Measurements from ENCODE around the gene C1orf232.

GRCh38 chr1:26124418-26125331 lies 44.1 kb downstream of the C1orf232 start:
- TF ChIP-seq, protein P1, sequence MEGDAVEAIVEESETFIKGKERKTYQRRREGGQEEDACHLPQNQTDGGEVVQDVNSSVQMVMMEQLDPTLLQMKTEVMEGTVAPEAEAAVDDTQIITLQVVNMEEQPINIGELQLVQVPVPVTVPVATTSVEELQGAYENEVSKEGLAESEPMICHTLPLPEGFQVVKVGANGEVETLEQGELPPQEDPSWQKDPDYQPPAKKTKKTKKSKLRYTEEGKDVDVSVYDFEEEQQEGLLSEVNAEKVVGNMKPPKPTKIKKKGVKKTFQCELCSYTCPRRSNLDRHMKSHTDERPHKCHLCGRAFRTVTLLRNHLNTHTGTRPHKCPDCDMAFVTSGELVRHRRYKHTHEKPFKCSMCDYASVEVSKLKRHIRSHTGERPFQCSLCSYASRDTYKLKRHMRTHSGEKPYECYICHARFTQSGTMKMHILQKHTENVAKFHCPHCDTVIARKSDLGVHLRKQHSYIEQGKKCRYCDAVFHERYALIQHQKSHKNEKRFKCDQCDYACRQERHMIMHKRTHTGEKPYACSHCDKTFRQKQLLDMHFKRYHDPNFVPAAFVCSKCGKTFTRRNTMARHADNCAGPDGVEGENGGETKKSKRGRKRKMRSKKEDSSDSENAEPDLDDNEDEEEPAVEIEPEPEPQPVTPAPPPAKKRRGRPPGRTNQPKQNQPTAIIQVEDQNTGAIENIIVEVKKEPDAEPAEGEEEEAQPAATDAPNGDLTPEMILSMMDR (IDR thresholded peaks at IDR 0.05 in 2 of 3, conservative IDR thresholded peaks at IDR 0.05 in 1 of 3; ENCODE audit: insufficient read depth in 2 of 3, low read depth in 1 of 3, low read length in 3 of 3) = no peak
- TF ChIP-seq, protein P2, sequence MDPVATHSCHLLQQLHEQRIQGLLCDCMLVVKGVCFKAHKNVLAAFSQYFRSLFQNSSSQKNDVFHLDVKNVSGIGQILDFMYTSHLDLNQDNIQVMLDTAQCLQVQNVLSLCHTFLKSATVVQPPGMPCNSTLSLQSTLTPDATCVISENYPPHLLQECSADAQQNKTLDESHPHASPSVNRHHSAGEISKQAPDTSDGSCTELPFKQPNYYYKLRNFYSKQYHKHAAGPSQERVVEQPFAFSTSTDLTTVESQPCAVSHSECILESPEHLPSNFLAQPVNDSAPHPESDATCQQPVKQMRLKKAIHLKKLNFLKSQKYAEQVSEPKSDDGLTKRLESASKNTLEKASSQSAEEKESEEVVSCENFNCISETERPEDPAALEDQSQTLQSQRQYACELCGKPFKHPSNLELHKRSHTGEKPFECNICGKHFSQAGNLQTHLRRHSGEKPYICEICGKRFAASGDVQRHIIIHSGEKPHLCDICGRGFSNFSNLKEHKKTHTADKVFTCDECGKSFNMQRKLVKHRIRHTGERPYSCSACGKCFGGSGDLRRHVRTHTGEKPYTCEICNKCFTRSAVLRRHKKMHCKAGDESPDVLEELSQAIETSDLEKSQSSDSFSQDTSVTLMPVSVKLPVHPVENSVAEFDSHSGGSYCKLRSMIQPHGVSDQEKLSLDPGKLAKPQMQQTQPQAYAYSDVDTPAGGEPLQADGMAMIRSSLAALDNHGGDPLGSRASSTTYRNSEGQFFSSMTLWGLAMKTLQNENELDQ (CRISPR knock-in tag; IDR thresholded peaks at IDR 0.05; ENCODE audit: borderline replicate concordance) = no peak
- TF ChIP-seq ZFX (CRISPR knock-in tag; IDR thresholded peaks at IDR 0.05) (no peak; the same call in 1 of the 2 replicates), RAD21 (CRISPR knock-in tag; conservative IDR thresholded peaks at IDR 0.05 in 1 of 2, IDR thresholded peaks at IDR 0.05 in 1 of 2) (no peak), ZBTB12 (CRISPR knock-in tag; IDR thresholded peaks at IDR 0.05) (no peak), NRF1 (conservative IDR thresholded peaks at IDR 0.05 in 1 of 2, IDR thresholded peaks at IDR 0.05 in 1 of 2) (no peak), HMG20B (CRISPR knock-in tag; IDR thresholded peaks at IDR 0.05) (no peak), CC2D1A (IDR thresholded peaks at IDR 0.05) (no peak), NR4A1 (CRISPR knock-in tag; IDR thresholded peaks at IDR 0.05) (no peak), NR4A1 (tag; IDR thresholded peaks at IDR 0.05) (peak; percentile 91), ZNF212 (CRISPR knock-in tag; IDR thresholded peaks at IDR 0.05) (no peak), CEBPB (tag; IDR thresholded peaks at IDR 0.05) (no peak), MXI1 (IDR thresholded peaks at IDR 0.05; ENCODE audit: low read depth, low read length) (no peak)
- TF ChIP-seq, protein P3, sequence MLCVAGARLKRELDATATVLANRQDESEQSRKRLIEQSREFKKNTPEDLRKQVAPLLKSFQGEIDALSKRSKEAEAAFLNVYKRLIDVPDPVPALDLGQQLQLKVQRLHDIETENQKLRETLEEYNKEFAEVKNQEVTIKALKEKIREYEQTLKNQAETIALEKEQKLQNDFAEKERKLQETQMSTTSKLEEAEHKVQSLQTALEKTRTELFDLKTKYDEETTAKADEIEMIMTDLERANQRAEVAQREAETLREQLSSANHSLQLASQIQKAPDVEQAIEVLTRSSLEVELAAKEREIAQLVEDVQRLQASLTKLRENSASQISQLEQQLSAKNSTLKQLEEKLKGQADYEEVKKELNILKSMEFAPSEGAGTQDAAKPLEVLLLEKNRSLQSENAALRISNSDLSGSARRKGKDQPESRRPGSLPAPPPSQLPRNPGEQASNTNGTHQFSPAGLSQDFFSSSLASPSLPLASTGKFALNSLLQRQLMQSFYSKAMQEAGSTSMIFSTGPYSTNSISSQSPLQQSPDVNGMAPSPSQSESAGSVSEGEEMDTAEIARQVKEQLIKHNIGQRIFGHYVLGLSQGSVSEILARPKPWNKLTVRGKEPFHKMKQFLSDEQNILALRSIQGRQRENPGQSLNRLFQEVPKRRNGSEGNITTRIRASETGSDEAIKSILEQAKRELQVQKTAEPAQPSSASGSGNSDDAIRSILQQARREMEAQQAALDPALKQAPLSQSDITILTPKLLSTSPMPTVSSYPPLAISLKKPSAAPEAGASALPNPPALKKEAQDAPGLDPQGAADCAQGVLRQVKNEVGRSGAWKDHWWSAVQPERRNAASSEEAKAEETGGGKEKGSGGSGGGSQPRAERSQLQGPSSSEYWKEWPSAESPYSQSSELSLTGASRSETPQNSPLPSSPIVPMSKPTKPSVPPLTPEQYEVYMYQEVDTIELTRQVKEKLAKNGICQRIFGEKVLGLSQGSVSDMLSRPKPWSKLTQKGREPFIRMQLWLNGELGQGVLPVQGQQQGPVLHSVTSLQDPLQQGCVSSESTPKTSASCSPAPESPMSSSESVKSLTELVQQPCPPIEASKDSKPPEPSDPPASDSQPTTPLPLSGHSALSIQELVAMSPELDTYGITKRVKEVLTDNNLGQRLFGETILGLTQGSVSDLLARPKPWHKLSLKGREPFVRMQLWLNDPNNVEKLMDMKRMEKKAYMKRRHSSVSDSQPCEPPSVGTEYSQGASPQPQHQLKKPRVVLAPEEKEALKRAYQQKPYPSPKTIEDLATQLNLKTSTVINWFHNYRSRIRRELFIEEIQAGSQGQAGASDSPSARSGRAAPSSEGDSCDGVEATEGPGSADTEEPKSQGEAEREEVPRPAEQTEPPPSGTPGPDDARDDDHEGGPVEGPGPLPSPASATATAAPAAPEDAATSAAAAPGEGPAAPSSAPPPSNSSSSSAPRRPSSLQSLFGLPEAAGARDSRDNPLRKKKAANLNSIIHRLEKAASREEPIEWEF (CRISPR knock-in tag; IDR thresholded peaks at IDR 0.05) = peak; percentile 78
- TF ChIP-seq, protein P4, sequence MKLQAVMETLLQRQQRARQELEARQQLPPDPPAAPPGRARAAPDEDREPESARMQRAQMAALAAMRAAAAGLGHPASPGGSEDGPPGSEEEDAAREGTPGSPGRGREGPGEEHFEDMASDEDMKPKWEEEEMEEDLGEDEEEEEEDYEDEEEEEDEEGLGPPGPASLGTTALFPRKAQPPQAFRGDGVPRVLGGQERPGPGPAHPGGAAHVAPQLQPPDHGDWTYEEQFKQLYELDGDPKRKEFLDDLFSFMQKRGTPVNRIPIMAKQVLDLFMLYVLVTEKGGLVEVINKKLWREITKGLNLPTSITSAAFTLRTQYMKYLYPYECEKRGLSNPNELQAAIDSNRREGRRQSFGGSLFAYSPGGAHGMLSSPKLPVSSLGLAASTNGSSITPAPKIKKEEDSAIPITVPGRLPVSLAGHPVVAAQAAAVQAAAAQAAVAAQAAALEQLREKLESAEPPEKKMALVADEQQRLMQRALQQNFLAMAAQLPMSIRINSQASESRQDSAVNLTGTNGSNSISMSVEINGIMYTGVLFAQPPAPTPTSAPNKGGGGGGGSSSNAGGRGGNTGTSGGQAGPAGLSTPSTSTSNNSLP (IDR thresholded peaks at IDR 0.05; ENCODE audit: borderline replicate concordance, low read depth, low read length) = no peak
